Measurements from ENCODE around the gene TOE1.
"Not testable (repeated sequence)": the region's sequence is repeated elsewhere in the genome, so short reads cannot be mapped to it uniquely, and the experiment has no call there.

Gene TOE1

DNA sequence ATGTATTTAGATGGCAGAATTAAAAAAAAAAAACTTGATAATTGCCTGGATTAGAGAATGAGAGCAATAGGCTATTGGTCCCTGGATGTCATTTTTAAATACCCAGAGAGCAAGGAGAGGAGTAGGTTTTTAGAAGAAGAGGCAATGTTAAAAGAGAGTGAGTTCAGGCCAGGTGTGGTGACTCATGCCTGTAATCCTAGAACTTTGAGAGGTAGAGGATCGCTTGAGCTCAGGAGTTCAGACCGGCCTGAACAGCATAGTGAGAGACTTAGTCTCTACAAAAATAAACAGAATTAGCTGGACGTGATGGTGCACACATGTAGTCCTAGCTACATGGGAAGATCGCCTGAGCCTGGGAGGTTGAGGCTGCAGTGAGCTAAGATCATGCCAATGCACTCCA, 16.2 kb downstream of the TOE1 start:
- DNase-seq = no peak

GRCh38 chr1:45359882-45360513, 20.0 kb downstream of the TOE1 start:
- DNase-seq = peak; percentile 59

- DNase-seq = peak; percentile 64
Observed at GRCh38 chr1:45360981-45361380, 21.0 kb downstream of the TOE1 start.

DNA sequence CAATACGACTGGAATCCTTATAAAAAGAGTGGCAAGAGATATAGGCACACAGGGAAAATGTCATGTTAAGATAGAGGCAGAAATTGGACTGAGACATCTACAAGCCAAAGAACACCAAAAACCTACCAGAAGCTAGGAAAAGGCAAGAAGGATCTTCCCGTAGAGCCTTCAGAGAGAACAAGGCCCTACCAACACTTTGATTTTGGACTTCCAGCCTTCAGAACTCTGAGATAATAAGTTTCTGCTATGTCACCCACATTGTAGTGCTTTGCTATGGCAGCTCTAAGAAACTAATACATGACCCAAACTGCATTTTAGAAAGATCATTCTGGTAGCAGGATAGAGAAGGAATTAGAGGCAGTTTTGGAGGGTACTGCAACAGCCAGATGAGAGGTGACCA, 24.3 kb downstream of the TOE1 start:
- no peak for DNase-seq

DNA sequence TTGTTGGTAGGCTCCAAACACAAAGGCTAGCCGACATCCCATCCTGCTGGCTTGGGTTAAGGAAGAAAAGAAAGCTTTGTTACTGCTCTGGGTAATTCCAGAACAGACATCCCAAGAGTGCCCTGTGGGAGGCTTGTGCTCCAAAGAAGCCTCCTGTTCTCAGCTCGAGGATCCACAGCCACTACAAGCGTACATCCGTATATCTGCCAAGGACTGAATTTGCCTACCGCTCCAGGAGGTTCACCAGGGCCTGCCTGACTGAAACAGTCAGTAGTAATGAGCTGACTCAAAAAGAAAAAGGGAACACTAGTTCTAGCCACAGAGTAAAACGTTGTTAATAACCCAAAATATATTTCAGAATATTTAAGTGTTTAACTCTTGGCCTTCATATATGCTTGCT, 25.1 kb downstream of the TOE1 start:
- DNase-seq = no peak

DNA sequence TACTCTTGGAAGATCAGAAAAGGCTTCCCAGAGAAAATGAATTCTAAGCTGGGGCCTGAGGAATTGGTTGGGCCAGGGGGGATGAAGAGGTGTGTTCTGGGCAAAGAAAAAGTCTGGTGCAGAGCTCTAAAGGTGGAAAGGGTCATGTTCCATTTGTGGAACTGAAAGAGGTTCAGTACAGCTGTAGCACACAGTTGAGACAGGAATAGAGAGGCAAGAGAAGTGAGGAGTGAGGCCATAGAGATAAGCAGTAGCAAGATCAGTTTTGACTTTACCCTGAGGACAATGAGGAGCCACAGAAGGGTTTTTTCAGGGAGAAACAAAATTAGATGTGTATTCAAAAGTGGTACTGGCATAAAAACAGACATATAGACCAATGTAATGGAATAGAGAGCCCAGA, 30.6 kb downstream of the TOE1 start:
- DNase-seq = no peak

- no peak for DNase-seq
Observed at GRCh38 chr1:45373573-45373972, 33.6 kb downstream of the TOE1 start.

GRCh38 chr1:45375104-45376090, 35.4 kb downstream of the TOE1 start:
- DNase-seq = no peak

GRCh38 chr1:45378184-45378583, 38.2 kb downstream of the TOE1 start:
- DNase-seq = no peak

DNA sequence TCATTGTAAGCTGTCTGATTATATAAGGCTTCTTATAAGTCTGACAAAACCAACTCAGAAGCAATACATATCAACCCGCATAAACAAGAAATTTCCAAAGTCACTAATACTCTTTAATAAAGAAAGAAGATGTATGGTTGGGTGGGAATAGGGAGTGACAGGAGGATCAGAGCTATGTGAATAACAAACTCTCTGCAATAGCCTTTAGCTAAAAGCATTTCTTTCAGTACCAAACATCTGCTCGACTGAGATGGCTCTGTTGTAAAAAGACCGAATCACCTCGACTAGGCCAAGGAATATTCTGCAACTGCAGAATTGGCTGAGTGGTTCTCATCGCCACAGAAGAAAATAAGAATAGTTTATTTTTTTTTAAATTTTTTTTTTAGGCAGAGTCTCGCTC, 39.6 kb downstream of the TOE1 start:
- DNase-seq = no peak

DNA sequence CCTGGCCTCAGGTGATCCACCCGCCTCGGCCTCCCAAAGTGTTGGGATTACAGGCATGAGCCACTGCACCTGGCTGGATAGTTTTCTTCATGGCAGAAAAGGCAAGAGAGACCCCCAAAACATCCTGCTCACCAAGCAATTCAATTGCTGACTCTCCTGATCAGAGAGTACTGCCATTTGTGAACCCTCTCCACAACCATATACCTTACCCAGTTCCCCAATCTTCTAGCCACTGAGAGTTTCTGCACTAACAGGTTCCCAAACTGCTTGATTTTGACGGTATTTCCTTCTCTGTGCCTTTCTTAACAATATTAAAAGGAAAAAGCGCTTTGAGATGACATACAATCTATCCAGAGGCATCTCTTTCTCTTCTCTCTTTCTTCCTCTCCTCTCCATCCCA, 40.2 kb downstream of the TOE1 start:
- DNase-seq = no peak

DNA sequence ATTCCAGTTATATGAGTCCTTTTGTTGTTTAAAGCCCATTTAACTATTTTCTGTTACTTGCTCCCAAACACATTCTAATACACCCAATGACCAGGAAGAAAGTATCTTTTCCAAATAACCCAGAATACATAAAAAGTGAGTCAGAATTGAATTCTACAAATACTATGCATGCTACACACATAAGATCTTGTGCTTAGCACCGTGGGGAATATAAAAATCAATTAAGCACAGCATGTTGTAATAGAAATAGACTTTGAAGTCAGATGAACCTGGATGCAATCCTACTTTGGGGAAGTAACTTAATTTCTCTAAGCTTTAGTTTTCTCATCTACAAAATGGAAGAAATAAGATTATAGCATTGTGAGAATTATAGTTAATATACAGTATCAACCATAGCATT, 40.8 kb downstream of the TOE1 start:
- no peak for DNase-seq

DNA sequence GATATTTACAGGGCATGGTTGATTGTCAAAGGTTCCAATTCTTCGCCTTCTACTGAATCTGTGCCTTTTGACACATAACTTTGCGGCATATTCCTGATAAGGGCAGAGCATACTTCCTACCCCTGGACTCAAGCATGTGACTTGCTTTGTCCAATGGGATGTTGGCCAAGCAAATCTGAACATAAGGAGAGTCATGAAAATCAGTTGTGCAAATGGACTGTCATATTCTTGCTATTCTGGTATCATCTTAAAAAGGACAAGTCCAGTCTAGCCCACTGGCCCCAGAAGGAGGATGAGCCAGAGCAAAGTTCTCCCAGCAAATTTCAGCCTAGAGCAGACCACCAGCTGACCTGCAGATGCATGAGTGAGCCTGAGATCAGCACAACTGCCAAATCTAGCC, 41.3 kb downstream of the TOE1 start:
- DNase-seq = no peak

GRCh38 chr1:45383191-45383590, 43.2 kb downstream of the TOE1 start:
- no peak for DNase-seq

GRCh38 chr1:45384213-45384612, 44.2 kb downstream of the TOE1 start:
- not testable (repeated sequence) for DNase-seq

DNA sequence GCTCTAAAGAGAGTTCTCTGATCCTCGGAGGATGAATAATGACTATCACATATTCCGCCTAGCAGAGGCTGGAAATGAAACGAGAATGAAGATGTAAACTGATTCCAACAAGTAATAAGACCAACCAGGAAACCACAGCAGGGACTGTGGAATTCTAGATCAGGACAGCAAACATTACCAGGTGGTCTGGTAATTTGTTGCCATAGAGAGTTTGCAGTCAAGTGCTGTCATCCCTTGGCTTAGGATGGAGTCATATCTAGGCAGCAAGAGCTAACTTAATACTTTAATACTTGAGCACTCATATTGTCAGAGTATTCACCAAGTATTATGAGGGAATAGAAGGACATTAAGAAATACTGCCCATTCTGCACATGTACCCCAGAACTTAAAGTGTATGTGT, 45.3 kb downstream of the TOE1 start:
- DNase-seq = peak; percentile 41

GRCh38 chr1:45386219-45386618, 46.2 kb downstream of the TOE1 start:
- no peak for DNase-seq

Measured in NCI-H774 (cell line).